Measurements from ENCODE around the gene LCN10.
A peak's percentile ranks its signal among the peaks of the same experiment; 100 is the strongest.

- TF ChIP-seq CTCF (IDR thresholded peaks at IDR 0.05; ENCODE audit: insufficient read depth, low read length): peak; percentile 37
- TF ChIP-seq REST (IDR thresholded peaks at IDR 0.05; ENCODE audit: insufficient replicate concordance, low read depth): no peak
- TF ChIP-seq GABPA (IDR thresholded peaks at IDR 0.05; ENCODE audit: low read depth): no peak
Observed at GRCh38 chr9:136787690-136788400, 45.1 kb upstream of the LCN10 start.
